ENCODE results near the gene TRAF3. TPM values are rescaled to one million over a fixed set of nuclear protein-coding genes. Genes with fewer than 3 reads are reported as not detected.

TRAF3 gene
- total RNA-seq, 2 donors from 2014 or later: 14.5 to 28.7 TPM

DNA sequence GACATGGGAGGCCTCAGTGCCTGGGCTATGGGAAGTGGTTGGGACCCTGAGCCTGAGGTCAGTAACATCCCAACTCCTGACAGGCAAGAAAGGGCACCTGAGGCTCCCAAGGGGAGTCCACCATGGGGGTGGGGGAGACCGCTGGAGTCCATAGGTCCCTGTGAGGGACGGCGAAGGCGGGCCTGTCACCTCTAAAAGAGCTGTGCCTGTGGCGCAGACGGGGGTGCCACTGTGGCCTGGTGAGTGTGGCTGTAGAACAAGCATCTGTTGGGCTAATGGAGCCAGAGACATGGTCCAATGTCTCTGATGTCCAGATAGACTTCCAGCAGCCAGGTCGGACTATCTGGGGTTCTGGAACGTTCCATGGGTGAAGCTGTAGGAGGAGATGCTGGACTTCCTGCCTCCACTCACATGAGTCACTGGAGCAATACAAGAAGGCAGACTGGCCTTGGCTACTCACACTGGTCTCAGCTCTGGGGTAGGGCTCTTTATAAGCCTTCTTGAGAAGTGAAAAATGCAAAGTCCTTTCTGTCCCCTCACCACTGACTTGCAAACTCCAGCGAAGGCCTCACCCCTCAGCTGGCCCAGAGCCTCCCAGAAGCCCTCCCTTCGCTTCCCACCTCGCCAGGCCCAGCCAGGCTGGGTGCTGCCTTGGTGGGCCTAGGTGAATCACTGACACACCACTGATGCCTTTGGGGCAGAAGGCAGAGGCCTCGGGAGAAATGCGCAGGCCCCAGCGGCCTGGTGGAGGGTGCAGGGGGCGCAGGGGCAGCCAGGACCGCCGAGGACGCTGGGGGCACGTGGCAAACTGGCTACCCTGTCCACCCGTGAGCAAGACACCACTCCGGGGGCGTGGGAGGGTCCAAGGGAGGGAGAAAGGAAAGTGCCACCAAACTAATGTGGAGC, 1.1 kb upstream of the TRAF3 start:
- Histone ChIP-seq H3K4me1 (ENCODE audit: control insufficient read depth in 1 of 2, low read depth in 2 of 2) (peaks cover 17 to 20% of the 10 kb centered on the region in 2 donors), H3K27ac (peak overlapping the region; percentile 63 to 84), H3K36me3 (no peaks in the 10 kb centered on the region), H3K4me3 (peak overlapping the region; percentile 63), H3K27me3 (replicated peaks; ENCODE audit: insufficient read depth) (no peaks in the 10 kb centered on the region), H3K9me3 (no peaks in the 10 kb centered on the region)
- DNase-seq (ENCODE audit: low spot score) (no peak), ATAC-seq (ENCODE audit: insufficient number of reproducible peaks, low FRiP score, low read depth) (peak; percentile 46)
- TF ChIP-seq, protein P1, sequence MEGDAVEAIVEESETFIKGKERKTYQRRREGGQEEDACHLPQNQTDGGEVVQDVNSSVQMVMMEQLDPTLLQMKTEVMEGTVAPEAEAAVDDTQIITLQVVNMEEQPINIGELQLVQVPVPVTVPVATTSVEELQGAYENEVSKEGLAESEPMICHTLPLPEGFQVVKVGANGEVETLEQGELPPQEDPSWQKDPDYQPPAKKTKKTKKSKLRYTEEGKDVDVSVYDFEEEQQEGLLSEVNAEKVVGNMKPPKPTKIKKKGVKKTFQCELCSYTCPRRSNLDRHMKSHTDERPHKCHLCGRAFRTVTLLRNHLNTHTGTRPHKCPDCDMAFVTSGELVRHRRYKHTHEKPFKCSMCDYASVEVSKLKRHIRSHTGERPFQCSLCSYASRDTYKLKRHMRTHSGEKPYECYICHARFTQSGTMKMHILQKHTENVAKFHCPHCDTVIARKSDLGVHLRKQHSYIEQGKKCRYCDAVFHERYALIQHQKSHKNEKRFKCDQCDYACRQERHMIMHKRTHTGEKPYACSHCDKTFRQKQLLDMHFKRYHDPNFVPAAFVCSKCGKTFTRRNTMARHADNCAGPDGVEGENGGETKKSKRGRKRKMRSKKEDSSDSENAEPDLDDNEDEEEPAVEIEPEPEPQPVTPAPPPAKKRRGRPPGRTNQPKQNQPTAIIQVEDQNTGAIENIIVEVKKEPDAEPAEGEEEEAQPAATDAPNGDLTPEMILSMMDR (IDR thresholded peaks at IDR 0.05): no peak

DNA sequence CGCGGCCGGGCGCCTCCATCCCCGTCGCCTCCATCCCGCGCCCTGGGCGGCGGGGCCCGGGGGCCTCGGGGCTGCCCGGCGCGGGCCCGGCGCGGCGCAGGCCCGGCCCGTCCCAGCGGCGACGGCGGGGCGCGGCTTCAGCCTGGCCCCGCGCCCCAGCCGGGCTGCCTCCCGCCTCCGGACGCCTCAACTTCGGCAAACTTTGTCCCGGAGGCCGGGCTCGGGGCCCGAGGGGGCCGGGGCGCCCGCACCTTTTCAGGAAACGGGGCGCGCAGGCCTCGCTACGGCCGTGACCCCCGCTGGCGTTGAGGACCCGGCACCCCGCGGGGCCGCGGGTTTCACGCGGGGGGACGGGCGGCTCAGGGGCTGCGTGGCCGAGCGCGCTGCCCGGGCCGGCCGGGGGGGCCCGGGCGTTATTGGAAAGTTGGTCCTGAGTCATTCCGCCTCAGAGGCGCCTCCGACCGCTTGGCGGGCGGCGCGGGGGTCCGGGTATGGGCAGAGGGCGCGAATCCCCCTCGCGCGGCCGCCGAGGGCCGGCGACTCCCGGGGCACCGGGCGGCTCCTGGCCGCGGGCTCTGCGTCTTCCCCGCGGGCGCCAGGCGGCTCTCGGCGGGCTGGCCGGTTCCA, 575 bp downstream of the TRAF3 start:
- peak overlapping the region; percentile 86 to 89 for H3K27ac ChIP-seq
- H3K27me3 ChIP-seq (replicated peaks; ENCODE audit: insufficient read depth): no peaks in the 10 kb centered on the region
- no peaks in the 10 kb centered on the region for H3K36me3 ChIP-seq
- ATAC-seq (ENCODE audit: insufficient number of reproducible peaks, low FRiP score, low read depth): peak; percentile 9
- peak overlapping the region; percentile 86 for H3K4me3 ChIP-seq
- DNase-seq (ENCODE audit: low spot score): no peak
- H3K4me1 ChIP-seq (ENCODE audit: control insufficient read depth in 1 of 2, low read depth in 2 of 2): peaks cover 17 to 20% of the 10 kb centered on the region in 2 donors
- TF ChIP-seq, protein P1 (IDR thresholded peaks at IDR 0.05): no peak
- no peaks in the 10 kb centered on the region for H3K9me3 ChIP-seq

DNA sequence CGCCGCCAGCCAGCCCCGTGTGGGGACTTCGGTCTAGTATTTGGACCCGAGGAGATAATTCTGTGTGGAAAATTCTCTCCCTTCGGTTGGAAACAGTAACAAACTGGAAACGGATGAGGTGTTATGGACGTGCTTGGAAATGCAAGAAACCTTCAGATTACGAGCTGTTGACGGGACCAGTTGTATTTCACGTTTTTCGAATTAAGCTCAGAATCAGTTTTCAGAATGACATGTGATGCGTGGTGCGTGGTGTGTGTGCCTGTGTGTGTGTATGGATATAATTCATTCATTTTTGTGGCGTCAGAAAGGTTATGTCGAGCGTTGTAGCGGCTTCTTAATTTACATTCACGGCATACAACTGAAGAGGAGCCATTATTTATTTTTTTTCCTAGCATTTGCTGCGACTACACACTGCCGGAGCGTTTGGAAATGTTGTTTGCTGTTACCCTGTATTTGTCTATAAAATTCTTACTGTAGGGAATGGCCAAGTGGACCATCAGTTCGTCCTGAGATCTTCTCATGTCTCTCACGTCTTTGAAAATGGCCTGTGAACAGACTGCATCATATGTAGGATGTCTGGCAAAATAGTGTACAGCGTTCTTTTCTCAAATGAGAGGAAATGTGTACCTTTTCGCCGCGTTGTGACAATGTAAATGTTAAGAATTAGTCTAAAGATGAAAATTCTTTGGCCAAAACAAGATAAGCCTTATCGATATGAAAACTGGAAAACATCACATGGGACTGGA, 1.3 kb downstream of the TRAF3 start:
- Histone ChIP-seq H3K27ac (peak overlapping the region; percentile 86 to 89), H3K27me3 (replicated peaks; ENCODE audit: insufficient read depth) (no peaks in the 10 kb centered on the region), H3K4me1 (ENCODE audit: control insufficient read depth in 1 of 2, low read depth in 2 of 2) (peaks cover 17 to 20% of the 10 kb centered on the region in 2 donors), H3K9me3 (no peaks in the 10 kb centered on the region), H3K36me3 (no peaks in the 10 kb centered on the region), H3K4me3 (peak overlapping the region; percentile 86)
- no peak for DNase-seq (ENCODE audit: low spot score)
- TF ChIP-seq, protein P1 (IDR thresholded peaks at IDR 0.05): no peak
- ATAC-seq (ENCODE audit: insufficient number of reproducible peaks, low FRiP score, low read depth): no peak

DNA sequence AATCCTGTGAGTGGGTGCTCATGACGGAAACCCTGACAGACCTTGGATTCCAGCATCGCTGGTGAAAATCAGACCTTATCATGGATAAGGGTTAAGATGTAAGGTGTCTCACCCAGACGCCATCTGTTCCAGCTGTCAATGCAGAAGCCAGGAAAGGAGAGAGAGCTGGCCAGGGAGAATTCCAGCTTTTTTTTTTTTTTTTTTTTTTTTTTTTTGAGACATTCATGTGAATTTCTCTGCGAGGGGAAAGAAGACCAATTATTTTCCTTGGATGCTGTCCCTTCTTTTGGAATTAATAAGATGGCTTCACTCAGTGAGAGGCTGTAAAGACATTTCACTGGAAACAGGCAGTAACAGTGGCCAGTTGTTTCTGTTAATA, 1.8 kb downstream of the TRAF3 start:
- peak overlapping the region; percentile 86 for H3K4me3 ChIP-seq
- TF ChIP-seq, protein P1 (IDR thresholded peaks at IDR 0.05): no peak
- H3K27ac ChIP-seq: peak overlapping the region in 1 of 2 donors; percentile 89
- DNase-seq (ENCODE audit: low spot score) (no peak), ATAC-seq (ENCODE audit: insufficient number of reproducible peaks, low FRiP score, low read depth) (no peak)
- no peaks in the 10 kb centered on the region for H3K36me3 ChIP-seq
- H3K27me3 ChIP-seq (replicated peaks; ENCODE audit: insufficient read depth): no peaks in the 10 kb centered on the region
- peaks cover 17 to 20% of the 10 kb centered on the region in 2 donors for H3K4me1 ChIP-seq (ENCODE audit: control insufficient read depth in 1 of 2, low read depth in 2 of 2)
- H3K9me3 ChIP-seq: no peaks in the 10 kb centered on the region
